ENCODE data around the gene ATP10B. TPM values are rescaled to one million over a fixed set of nuclear protein-coding genes. Genes with fewer than 3 reads are reported as not detected.

The ATP10B gene
- total and polyA plus RNA-seq, 2 donors = 0.22 to 3.4 TPM

- WGBS = 67% methylated on average over 4 of the region's 4 CpGs
- H3K27ac ChIP-seq (ENCODE audit: low read depth) = no peak overlapping the region
- DNase-seq (ENCODE audit: extremely low spot score) = no peak
- H3K4me1 ChIP-seq (ENCODE audit: insufficient read depth) = no peaks in the 10 kb centered on the region
- H3K36me3 ChIP-seq (ENCODE audit: insufficient read depth) = no peaks in the 10 kb centered on the region
- no peak overlapping the region for H3K4me3 ChIP-seq (ENCODE audit: low read depth, low read length)
Observed at GRCh38 chr5:160523502-160524163, 328.4 kb downstream of the ATP10B start.

GRCh38 chr5:160521392-160521663 lies 330.7 kb downstream of the ATP10B start:
- Histone ChIP-seq H3K4me1 (ENCODE audit: insufficient read depth) (no peaks in the 10 kb centered on the region), H3K36me3 (ENCODE audit: insufficient read depth) (no peaks in the 10 kb centered on the region), H3K27ac (ENCODE audit: low read depth) (no peak overlapping the region), H3K4me3 (ENCODE audit: low read depth, low read length) (no peak overlapping the region)
- no peak for DNase-seq (ENCODE audit: extremely low spot score)

GRCh38 chr5:160520609-160521391 lies 331.2 kb downstream of the ATP10B start:
- Histone ChIP-seq H3K4me1 (ENCODE audit: insufficient read depth) (no peaks in the 10 kb centered on the region), H3K27ac (ENCODE audit: low read depth) (no peak overlapping the region), H3K4me3 (ENCODE audit: low read depth, low read length) (no peak overlapping the region), H3K36me3 (ENCODE audit: insufficient read depth) (no peaks in the 10 kb centered on the region)
- 82% methylated on average over 6 of the region's 6 CpGs for WGBS
- DNase-seq (ENCODE audit: extremely low spot score) = no peak

- H3K36me3 ChIP-seq (ENCODE audit: insufficient read depth) = no peaks in the 10 kb centered on the region
- no peak overlapping the region for H3K4me3 ChIP-seq (ENCODE audit: low read depth, low read length)
- no peak for DNase-seq (ENCODE audit: extremely low spot score)
- H3K27ac ChIP-seq (ENCODE audit: low read depth) = no peak overlapping the region
- H3K4me1 ChIP-seq (ENCODE audit: insufficient read depth) = no peaks in the 10 kb centered on the region
- 80% methylated on average over 8 of the region's 8 CpGs for WGBS
Observed at GRCh38 chr5:160516696-160517530, 335.1 kb downstream of the ATP10B start.

- Histone ChIP-seq H3K4me1 (ENCODE audit: insufficient read depth) (no peaks in the 10 kb centered on the region), H3K36me3 (ENCODE audit: insufficient read depth) (no peaks in the 10 kb centered on the region), H3K4me3 (ENCODE audit: low read depth, low read length) (no peak overlapping the region), H3K27ac (ENCODE audit: low read depth) (no peak overlapping the region)
- DNase-seq (ENCODE audit: extremely low spot score) = no peak
- 91% methylated on average over 3 of the region's 3 CpGs for WGBS
Observed at GRCh38 chr5:160514866-160515265, 337.1 kb downstream of the ATP10B start.

- no peak overlapping the region for H3K27ac ChIP-seq (ENCODE audit: low read depth)
- no peak for DNase-seq (ENCODE audit: extremely low spot score)
- H3K36me3 ChIP-seq (ENCODE audit: insufficient read depth) = no peaks in the 10 kb centered on the region
- H3K4me1 ChIP-seq (ENCODE audit: insufficient read depth) = no peaks in the 10 kb centered on the region
- 88% methylated on average over 2 of the region's 2 CpGs for WGBS
- H3K4me3 ChIP-seq (ENCODE audit: low read depth, low read length) = no peak overlapping the region
Observed at GRCh38 chr5:160514191-160514590, 337.8 kb downstream of the ATP10B start.

- no peak for DNase-seq (ENCODE audit: extremely low spot score)
- Histone ChIP-seq H3K36me3 (ENCODE audit: insufficient read depth) (no peaks in the 10 kb centered on the region), H3K4me1 (ENCODE audit: insufficient read depth) (no peaks in the 10 kb centered on the region), H3K27ac (ENCODE audit: low read depth) (no peak overlapping the region), H3K4me3 (ENCODE audit: low read depth, low read length) (no peak overlapping the region)
Observed at GRCh38 chr5:160513485-160513884, 338.5 kb downstream of the ATP10B start.

All from urinary bladder (tissue), 4 donors.